GM13977 (cell line): ENCODE data around the gene HCN1.

Experiments
- DNase-seq: peaks from one replicate; pipeline ENCODE4 v3.0.0; 2012; ENCODE audit warnings: low spot score
- CTCF ChIP-seq: IDR thresholded peaks from 2 replicates; pipeline ENCODE4 v1.5.1; 2012; ENCODE audit warnings: mild to moderate bottlenecking, control low read depth; ENCODE audit not compliant: insufficient read depth; ENCODE audit errors: extremely low read depth, missing control alignments
- in situ Hi-C: fragments of 300-500 bp; cut with MboI; formaldehyde crosslinking; loops from one replicate; pipeline ENCODE4 v1.12.0; 2022; ENCODE audit warnings: low sequenced_read_pairs, low pct_unique_long_range_greater_than_20kb, mixed read lengths, inconsistent platforms; ENCODE audit not compliant: unreplicated experiment

The HCN1 gene

GRCh38 chr5:45414620-45415573 is 281.3 kb downstream of the HCN1 start:
- TF ChIP-seq CTCF: no peak
- DNase-seq: no peak
- in situ Hi-C loops: no loop called here

DNA sequence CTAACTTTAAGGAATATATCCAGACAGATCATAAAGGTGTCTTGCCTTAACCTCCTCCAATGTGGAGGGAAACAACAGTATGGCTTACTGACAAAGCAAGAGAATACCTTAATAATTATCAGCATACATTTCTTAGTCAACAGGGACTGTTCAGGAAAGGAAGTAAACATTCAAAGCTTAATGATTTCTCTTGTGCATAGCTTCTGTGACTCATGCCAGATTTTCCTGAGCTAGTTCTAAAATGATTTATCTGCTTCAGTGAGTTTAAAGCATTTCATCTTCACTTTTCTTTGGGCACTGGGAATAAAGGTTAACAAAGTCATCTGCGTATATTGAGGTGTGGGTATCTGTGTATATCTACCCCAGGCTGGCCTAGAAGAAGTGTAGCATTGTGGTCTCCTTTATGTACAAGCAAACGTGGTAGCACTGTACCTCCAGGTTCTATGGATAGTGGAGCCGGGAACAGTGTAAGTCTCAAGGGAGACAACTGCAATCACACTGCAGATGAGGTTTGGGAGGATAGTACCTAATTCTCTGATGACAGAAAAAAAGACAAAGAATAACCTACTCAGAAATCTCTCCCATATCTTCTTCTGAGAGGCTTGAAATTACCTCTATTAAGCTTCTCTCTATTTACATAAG is 284.1 kb downstream of the HCN1 start:
- in situ Hi-C loops: no loop called here
- DNase-seq: no peak
- no peak for TF ChIP-seq CTCF

DNA sequence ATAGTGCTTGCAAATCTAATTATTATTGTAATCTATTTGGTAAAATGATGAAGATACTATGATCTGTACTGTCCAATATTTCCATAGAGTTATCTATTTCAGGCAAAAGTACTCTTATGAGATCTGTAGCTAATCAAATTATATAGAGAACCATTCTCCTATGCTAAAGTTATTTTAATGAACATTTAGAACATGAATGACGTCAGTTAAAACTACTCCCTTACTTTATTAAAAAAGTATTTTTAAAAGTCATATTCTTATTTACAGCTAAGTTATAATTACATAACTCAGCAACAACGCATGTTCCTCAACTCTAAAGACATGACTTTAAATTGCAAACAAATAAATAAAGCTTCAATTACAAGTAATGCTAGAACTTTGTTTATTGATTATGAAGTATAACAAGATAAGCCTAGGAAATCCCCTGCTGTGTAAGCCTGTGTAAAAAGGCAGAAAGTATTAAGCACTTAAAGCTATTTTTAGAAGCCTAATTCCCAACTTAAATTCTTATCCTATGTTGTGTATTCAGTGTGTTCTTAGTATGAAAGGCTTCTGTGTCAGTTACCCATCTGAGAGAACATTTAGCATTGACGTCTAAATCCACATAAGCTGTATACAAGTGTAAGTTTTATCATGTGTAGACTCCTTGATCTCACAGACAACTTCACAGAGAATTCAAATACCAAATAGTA is 285.7 kb downstream of the HCN1 start:
- TF ChIP-seq CTCF: no peak
- DNase-seq: no peak
- in situ Hi-C loops: no loop called here

GRCh38 chr5:45408067-45408466 is 288.1 kb downstream of the HCN1 start:
- no peak for TF ChIP-seq CTCF
- no peak for DNase-seq
- in situ Hi-C loops: no loop called here

DNA sequence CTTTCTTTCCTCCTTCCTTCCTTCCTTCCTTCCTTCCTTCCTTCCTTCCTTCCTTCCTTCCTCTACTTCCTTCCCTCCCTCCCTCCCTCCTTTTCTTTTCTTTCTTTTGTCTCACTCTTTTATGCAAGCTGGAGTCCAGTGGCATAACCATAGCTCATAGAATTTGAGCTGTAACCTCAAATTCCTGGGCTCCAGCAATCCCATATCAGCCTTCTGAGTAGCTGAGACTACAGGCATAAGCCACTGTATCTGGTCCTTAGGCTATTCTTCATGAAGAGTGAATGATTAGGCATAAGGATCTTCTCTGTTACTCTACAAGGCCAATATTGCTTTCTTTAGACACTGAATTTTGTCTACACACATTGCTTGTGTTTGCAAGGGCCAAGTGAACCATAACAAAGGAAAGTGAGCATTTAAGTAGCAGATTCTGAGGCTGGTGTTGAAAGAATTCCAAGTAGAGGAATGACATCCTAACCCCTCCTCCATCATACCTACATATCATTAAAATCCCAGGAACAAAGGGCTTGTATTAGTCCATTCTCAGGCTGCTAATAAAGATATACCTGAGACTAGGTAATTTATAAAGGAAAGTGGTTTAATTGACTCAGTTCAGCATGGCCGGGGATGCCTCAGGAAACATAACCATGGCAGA is 293.2 kb downstream of the HCN1 start:
- in situ Hi-C loops: no loop called here
- TF ChIP-seq CTCF: no peak
- DNase-seq: no peak

DNA sequence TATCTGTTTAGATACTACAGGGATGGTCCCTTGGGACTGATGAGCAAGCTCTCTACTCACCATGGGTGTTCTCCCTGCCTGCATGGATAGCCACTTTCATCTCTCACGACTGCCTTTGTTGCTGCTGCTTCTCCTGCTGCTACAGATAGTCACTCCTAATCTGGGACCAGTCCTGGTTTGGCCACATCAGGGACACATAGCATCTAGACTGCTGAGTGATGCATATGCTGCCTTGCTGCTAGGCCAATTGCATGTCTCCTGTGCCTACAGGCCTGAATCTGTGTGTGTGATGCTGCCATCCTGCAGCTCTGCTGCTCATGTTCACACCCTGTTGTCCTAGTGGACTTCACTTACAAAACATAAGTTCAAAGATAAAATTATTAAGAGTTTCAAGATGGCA is 297.1 kb downstream of the HCN1 start:
- in situ Hi-C loops: no loop called here
- no peak for DNase-seq
- no peak for TF ChIP-seq CTCF
